ENCODE data around the gene RASD2.

RASD2 gene

GRCh38 chr22:35593891-35594470 is 53.4 kb downstream of the RASD2 start:
- Histone ChIP-seq H3K27me3 (ENCODE audit: control insufficient read depth, insufficient read depth, low read length) (no peaks in the 10 kb centered on the region), H3K36me3 (ENCODE audit: control insufficient read depth, insufficient read depth, low read length) (no peaks in the 10 kb centered on the region; the same call in 1 of the 2 replicates), H3K4me1 (ENCODE audit: control insufficient read depth, insufficient read depth, low read length) (peaks cover 4% of the 10 kb centered on the region), H3K4me3 (ENCODE audit: low read length) (no peak overlapping the region), H3K27ac (ENCODE audit: low read length) (no peak overlapping the region), H3K9me3 (ENCODE audit: control insufficient read depth, insufficient read depth, low read length) (no peaks in the 10 kb centered on the region)
- DNase-seq (ENCODE audit: low read depth, low spot score), result no peak
- WGBS (ENCODE audit: insufficient coverage, insufficient read length), result no CpG with 5 or more reads among the region's 14 CpGs

- Histone ChIP-seq H3K4me3 (ENCODE audit: low read length) (no peak overlapping the region), H3K4me1 (ENCODE audit: control insufficient read depth, insufficient read depth, low read length) (peaks cover 4% of the 10 kb centered on the region), H3K27me3 (ENCODE audit: control insufficient read depth, insufficient read depth, low read length) (no peaks in the 10 kb centered on the region), H3K36me3 (ENCODE audit: control insufficient read depth, insufficient read depth, low read length) (no peaks in the 10 kb centered on the region; the same call in 1 of the 2 replicates), H3K9me3 (ENCODE audit: control insufficient read depth, insufficient read depth, low read length) (no peaks in the 10 kb centered on the region), H3K27ac (ENCODE audit: low read length) (no peak overlapping the region)
- no peak for DNase-seq (ENCODE audit: low read depth, low spot score)
- WGBS (ENCODE audit: insufficient coverage, insufficient read length), result no CpG with 5 or more reads among the region's 5 CpGs
Observed at GRCh38 chr22:35594686-35595085, 54.1 kb downstream of the RASD2 start.

GRCh38 chr22:35596821-35597220 is 56.2 kb downstream of the RASD2 start:
- H3K4me3 ChIP-seq (ENCODE audit: low read length), result no peak overlapping the region
- no peak overlapping the region for H3K27ac ChIP-seq (ENCODE audit: low read length)
- peaks cover 4% of the 10 kb centered on the region for H3K4me1 ChIP-seq (ENCODE audit: control insufficient read depth, insufficient read depth, low read length)
- H3K9me3 ChIP-seq (ENCODE audit: control insufficient read depth, insufficient read depth, low read length), result no peaks in the 10 kb centered on the region
- no peak for DNase-seq (ENCODE audit: low read depth, low spot score)
- H3K36me3 ChIP-seq (ENCODE audit: control insufficient read depth, insufficient read depth, low read length), result no peaks in the 10 kb centered on the region; the same call in 1 of the 2 replicates
- H3K27me3 ChIP-seq (ENCODE audit: control insufficient read depth, insufficient read depth, low read length), result no peaks in the 10 kb centered on the region
- no CpG with 5 or more reads among the region's 7 CpGs for WGBS (ENCODE audit: insufficient coverage, insufficient read length)

GRCh38 chr22:35597692-35598395 is 57.2 kb downstream of the RASD2 start:
- H3K4me1 ChIP-seq (ENCODE audit: control insufficient read depth, insufficient read depth, low read length), result peaks cover 4% of the 10 kb centered on the region
- no peak for DNase-seq (ENCODE audit: low read depth, low spot score)
- H3K27ac ChIP-seq (ENCODE audit: low read length), result no peak overlapping the region
- no peaks in the 10 kb centered on the region for H3K9me3 ChIP-seq (ENCODE audit: control insufficient read depth, insufficient read depth, low read length)
- no CpG with 5 or more reads among the region's 16 CpGs for WGBS (ENCODE audit: insufficient coverage, insufficient read length)
- no peaks in the 10 kb centered on the region; the same call in 1 of the 2 replicates for H3K36me3 ChIP-seq (ENCODE audit: control insufficient read depth, insufficient read depth, low read length)
- no peak overlapping the region for H3K4me3 ChIP-seq (ENCODE audit: low read length)
- H3K27me3 ChIP-seq (ENCODE audit: control insufficient read depth, insufficient read depth, low read length), result no peaks in the 10 kb centered on the region

- Histone ChIP-seq H3K27me3 (ENCODE audit: control insufficient read depth, insufficient read depth, low read length) (no peaks in the 10 kb centered on the region), H3K36me3 (ENCODE audit: control insufficient read depth, insufficient read depth, low read length) (no peaks in the 10 kb centered on the region; the same call in 1 of the 2 replicates), H3K9me3 (ENCODE audit: control insufficient read depth, insufficient read depth, low read length) (no peaks in the 10 kb centered on the region), H3K4me1 (ENCODE audit: control insufficient read depth, insufficient read depth, low read length) (peaks cover 4% of the 10 kb centered on the region), H3K4me3 (ENCODE audit: low read length) (no peak overlapping the region), H3K27ac (ENCODE audit: low read length) (no peak overlapping the region)
- no CpG with 5 or more reads among the region's 4 CpGs for WGBS (ENCODE audit: insufficient coverage, insufficient read length)
- DNase-seq (ENCODE audit: low read depth, low spot score), result no peak
Observed at GRCh38 chr22:35598396-35598710, 57.7 kb downstream of the RASD2 start.

- no peak for DNase-seq (ENCODE audit: low read depth, low spot score)
- Histone ChIP-seq H3K4me1 (ENCODE audit: control insufficient read depth, insufficient read depth, low read length) (no peaks in the 10 kb centered on the region), H3K9me3 (ENCODE audit: control insufficient read depth, insufficient read depth, low read length) (no peaks in the 10 kb centered on the region), H3K27ac (ENCODE audit: low read length) (no peak overlapping the region), H3K4me3 (ENCODE audit: low read length) (no peak overlapping the region), H3K27me3 (ENCODE audit: control insufficient read depth, insufficient read depth, low read length) (no peaks in the 10 kb centered on the region), H3K36me3 (ENCODE audit: control insufficient read depth, insufficient read depth, low read length) (no peaks in the 10 kb centered on the region)
- no CpG with 5 or more reads among the region's 4 CpGs for WGBS (ENCODE audit: insufficient coverage, insufficient read length)
Observed at GRCh38 chr22:35599364-35599763, 58.7 kb downstream of the RASD2 start.

GRCh38 chr22:35600476-35600875 is 59.8 kb downstream of the RASD2 start:
- no peaks in the 10 kb centered on the region for H3K36me3 ChIP-seq (ENCODE audit: control insufficient read depth, insufficient read depth, low read length)
- no peaks in the 10 kb centered on the region for H3K9me3 ChIP-seq (ENCODE audit: control insufficient read depth, insufficient read depth, low read length)
- H3K4me1 ChIP-seq (ENCODE audit: control insufficient read depth, insufficient read depth, low read length), result no peaks in the 10 kb centered on the region
- no peak overlapping the region for H3K27ac ChIP-seq (ENCODE audit: low read length)
- no peak overlapping the region for H3K4me3 ChIP-seq (ENCODE audit: low read length)
- no peak for DNase-seq (ENCODE audit: low read depth, low spot score)
- no CpG with 5 or more reads among the region's 12 CpGs for WGBS (ENCODE audit: insufficient coverage, insufficient read length)
- H3K27me3 ChIP-seq (ENCODE audit: control insufficient read depth, insufficient read depth, low read length), result no peaks in the 10 kb centered on the region

- no peaks in the 10 kb centered on the region for H3K4me1 ChIP-seq (ENCODE audit: control insufficient read depth, insufficient read depth, low read length)
- H3K27ac ChIP-seq (ENCODE audit: low read length), result no peak overlapping the region
- no peak overlapping the region for H3K4me3 ChIP-seq (ENCODE audit: low read length)
- no peaks in the 10 kb centered on the region for H3K27me3 ChIP-seq (ENCODE audit: control insufficient read depth, insufficient read depth, low read length)
- WGBS (ENCODE audit: insufficient coverage, insufficient read length), result 100% methylated on average over 1 of the region's 5 CpGs
- no peaks in the 10 kb centered on the region for H3K36me3 ChIP-seq (ENCODE audit: control insufficient read depth, insufficient read depth, low read length)
- DNase-seq (ENCODE audit: low read depth, low spot score), result no peak
- H3K9me3 ChIP-seq (ENCODE audit: control insufficient read depth, insufficient read depth, low read length), result no peaks in the 10 kb centered on the region
Observed at GRCh38 chr22:35601013-35601580, 60.5 kb downstream of the RASD2 start.

GRCh38 chr22:35601743-35602615 is 61.3 kb downstream of the RASD2 start:
- DNase-seq (ENCODE audit: low read depth, low spot score), result no peak
- Histone ChIP-seq H3K27ac (ENCODE audit: low read length) (no peak overlapping the region), H3K4me1 (ENCODE audit: control insufficient read depth, insufficient read depth, low read length) (no peaks in the 10 kb centered on the region), H3K9me3 (ENCODE audit: control insufficient read depth, insufficient read depth, low read length) (no peaks in the 10 kb centered on the region), H3K27me3 (ENCODE audit: control insufficient read depth, insufficient read depth, low read length) (no peaks in the 10 kb centered on the region), H3K36me3 (ENCODE audit: control insufficient read depth, insufficient read depth, low read length) (no peaks in the 10 kb centered on the region), H3K4me3 (ENCODE audit: low read length) (no peak overlapping the region)
- WGBS (ENCODE audit: insufficient coverage, insufficient read length), result no CpG with 5 or more reads among the region's 9 CpGs

Measured in iPS DF 6.9 (cell line).